CD4-positive, alpha-beta T cell (primary cell): ENCODE results near the gene CKS2. TPM values are rescaled to one million over a fixed set of nuclear protein-coding genes. Genes with fewer than 3 reads are reported as not detected.
A peak's percentile ranks its signal among the peaks of the same experiment; 100 is the strongest.

Experiments
- ATAC-seq: fragments of 200-7000 bp; cut with Tn5 transposase; one replicate; pipeline ENCODE4 v1.10.0; 2022; ENCODE audit warnings: mild to moderate bottlenecking; ENCODE audit not compliant: poor library complexity
- CTCF ChIA-PET: fragments of 350-600 bp; sonication (Branson Sonifier 250); formaldehyde crosslinking; loops from one replicate; lab custom pipeline; 2021; ENCODE audit warnings: antibody characterized with exemption, inconsistent platforms; lab: Charles Lee
- POLR2A ChIA-PET: fragments of 350-600 bp; sonication (Branson Sonifier 250); formaldehyde crosslinking; loops from one replicate; lab custom pipeline; 2021; ENCODE audit warnings: antibody characterized with exemption, inconsistent platforms; lab: Charles Lee
- DNase-seq, 14 experiments: peaks; one replicate each; pipeline ENCODE4 v3.0.0-alpha.2; 2013 to 2020; ENCODE audit warnings: mixed read lengths in 2 of 14
- H3K27ac ChIP-seq, 2 donors: one replicate each; pipeline versions ENCODE4 v1.5.1 to v1.7.0; 2013; ENCODE audit warnings: low read length in 2 of 2, low read depth in 1 of 2, mild to moderate bottlenecking in 1 of 2
- H3K27me3 ChIP-seq, 2 experiments: 1 replicate in 1 of 2; 2 replicates in 1 of 2; pipeline versions ENCODE4 v1.6.1 to v1.7.0; 2013; ENCODE audit warnings: low read length in 2 of 2, control low read depth in 1 of 2, mild to moderate bottlenecking in 1 of 2, moderate library complexity in 1 of 2; ENCODE audit not compliant: insufficient read depth in 2 of 2, control insufficient read depth in 1 of 2
- H3K36me3 ChIP-seq: one replicate; pipeline ENCODE4 v1.6.1; 2013; ENCODE audit warnings: low read length, control low read depth; ENCODE audit not compliant: insufficient read depth
- H3K4me1 ChIP-seq: one replicate; pipeline ENCODE4 v1.6.1; 2013; ENCODE audit warnings: low read length, control low read depth; ENCODE audit not compliant: insufficient read depth
- H3K4me3 ChIP-seq: one replicate; pipeline ENCODE4 v1.5.1; 2013; ENCODE audit warnings: mild to moderate bottlenecking, low read length, moderate library complexity
- H3K9me3 ChIP-seq, 2 experiments: 1 replicate in 1 of 2; 2 replicates in 1 of 2; pipeline versions ENCODE4 v1.6.1 to v1.7.0; 2013; ENCODE audit warnings: low read length in 2 of 2, mild to moderate bottlenecking in 2 of 2, control low read depth in 1 of 2, moderate library complexity in 1 of 2; ENCODE audit not compliant: control insufficient read depth in 1 of 2, insufficient read depth in 1 of 2
- H3K27ac Mint-ChIP-seq: one replicate; pipeline ENCODE4 v1.8.0; 2020; ENCODE audit warnings: mixed read lengths
- H3K27me3 Mint-ChIP-seq: one replicate; pipeline ENCODE4 v1.8.0; 2021; ENCODE audit warnings: mixed read lengths
- H3K36me3 Mint-ChIP-seq: one replicate; pipeline ENCODE4 v1.8.0; 2021; ENCODE audit warnings: low read depth, mixed read lengths
- H3K4me1 Mint-ChIP-seq: one replicate; pipeline ENCODE4 v1.8.0; 2021; ENCODE audit warnings: low read depth, mixed read lengths
- H3K4me3 Mint-ChIP-seq: one replicate; pipeline ENCODE4 v1.8.0; 2020; ENCODE audit warnings: mild to moderate bottlenecking, mixed read lengths
- H3K9me3 Mint-ChIP-seq: one replicate; pipeline ENCODE4 v1.8.0; 2020; ENCODE audit warnings: mixed read lengths
- intact Hi-C, 2 experiments: fragments of 100-400 bp; cut with DNase I in 1 of 2; cut with micrococcal nuclease in 1 of 2; formaldehyde crosslinking; loops; one replicate each; pipeline versions ENCODE4 v1.15.1 to v1.9.0; 2023 to 2025; cut with DNase I, micrococcal nuclease
- microRNA-seq: library from miRNA; unstranded; fragments of <30 nt; microRNA quantifications from one replicate; pipeline ENCODE4 v1.2.0, GENCODE V29; 2021; ENCODE audit warnings: borderline microRNAs expressed, borderline replicate concordance
- total RNA-seq, 174 experiments: library from RNA in 2 of 174; stranded (reverse) in 2 of 174; gene quantifications; one replicate each; pipeline ENCODE4 v1.2.3 and lab custom pipeline; 2021 to 2026
- TF ChIP-seq, protein P1 (sequence below): fragments of 200-600 bp; IDR thresholded peaks from one replicate; pipeline ENCODE4 v1.8.0; 2022; ENCODE audit warnings: antibody characterized with exemption, mild to moderate bottlenecking

CKS2 gene
- total RNA-seq, 2 experiments from 2014 or later = 5.6 to 6.9 TPM

DNA sequence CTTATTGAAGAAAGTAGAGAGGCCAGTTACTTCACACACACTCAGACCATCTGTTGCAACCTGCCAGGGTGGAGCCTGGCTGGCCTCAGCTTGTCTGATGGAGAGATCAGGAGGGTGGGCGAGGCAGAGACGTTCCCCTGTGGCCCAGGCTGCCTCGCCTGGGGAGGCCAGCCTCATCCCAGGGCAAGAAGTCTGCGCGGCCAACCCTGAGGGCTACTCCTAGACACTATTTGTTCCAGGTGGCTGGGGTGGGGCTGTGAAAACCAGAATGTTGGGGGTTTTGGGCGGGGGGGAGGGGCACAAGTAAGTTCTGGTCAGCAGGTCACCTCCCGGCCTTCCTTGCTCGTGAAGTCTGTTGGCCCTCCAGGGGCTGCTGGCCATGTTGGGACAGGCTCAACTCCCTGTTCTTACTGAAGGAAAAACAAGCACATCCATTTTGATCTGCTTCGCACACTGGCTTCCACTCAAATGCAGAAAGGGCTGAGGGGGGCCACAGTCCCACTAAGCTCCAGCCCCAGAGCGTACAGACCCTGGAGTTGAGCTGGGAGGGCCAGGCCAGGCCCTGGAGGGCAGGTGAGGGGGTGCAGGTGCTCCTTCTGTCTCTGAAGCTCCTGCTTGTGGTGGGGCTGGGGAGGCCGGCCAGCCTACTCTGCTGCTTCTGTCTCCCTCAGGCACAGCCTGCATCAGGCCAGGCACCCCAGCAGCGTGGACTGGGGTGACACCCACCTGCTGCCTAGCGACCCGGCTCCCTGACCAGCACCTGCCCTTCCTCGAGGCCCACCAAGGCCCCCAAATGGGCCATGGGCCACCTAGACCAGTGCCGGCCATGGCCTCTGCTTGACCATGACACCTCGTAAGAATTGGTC, 53.9 kb downstream of the CKS2 start:
- peaks cover 38% of the 10 kb centered on the region for H3K36me3 ChIP-seq
- no peaks in the 10 kb centered on the region for H3K27me3 Mint-ChIP-seq
- peaks cover 32% of the 10 kb centered on the region for H3K36me3 Mint-ChIP-seq
- ChIA-PET CTCF (no interaction called here), POLR2A (no interaction called here)
- peaks cover 10% of the 10 kb centered on the region for H3K4me1 ChIP-seq
- no peak overlapping the region for H3K27ac ChIP-seq
- TF ChIP-seq, protein P1, sequence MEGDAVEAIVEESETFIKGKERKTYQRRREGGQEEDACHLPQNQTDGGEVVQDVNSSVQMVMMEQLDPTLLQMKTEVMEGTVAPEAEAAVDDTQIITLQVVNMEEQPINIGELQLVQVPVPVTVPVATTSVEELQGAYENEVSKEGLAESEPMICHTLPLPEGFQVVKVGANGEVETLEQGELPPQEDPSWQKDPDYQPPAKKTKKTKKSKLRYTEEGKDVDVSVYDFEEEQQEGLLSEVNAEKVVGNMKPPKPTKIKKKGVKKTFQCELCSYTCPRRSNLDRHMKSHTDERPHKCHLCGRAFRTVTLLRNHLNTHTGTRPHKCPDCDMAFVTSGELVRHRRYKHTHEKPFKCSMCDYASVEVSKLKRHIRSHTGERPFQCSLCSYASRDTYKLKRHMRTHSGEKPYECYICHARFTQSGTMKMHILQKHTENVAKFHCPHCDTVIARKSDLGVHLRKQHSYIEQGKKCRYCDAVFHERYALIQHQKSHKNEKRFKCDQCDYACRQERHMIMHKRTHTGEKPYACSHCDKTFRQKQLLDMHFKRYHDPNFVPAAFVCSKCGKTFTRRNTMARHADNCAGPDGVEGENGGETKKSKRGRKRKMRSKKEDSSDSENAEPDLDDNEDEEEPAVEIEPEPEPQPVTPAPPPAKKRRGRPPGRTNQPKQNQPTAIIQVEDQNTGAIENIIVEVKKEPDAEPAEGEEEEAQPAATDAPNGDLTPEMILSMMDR = no peak
- no peaks in the 10 kb centered on the region for H3K27me3 ChIP-seq
- H3K27ac Mint-ChIP-seq = peak overlapping the region; percentile 36
- H3K4me3 Mint-ChIP-seq = no peak overlapping the region
- no peak overlapping the region for H3K4me3 ChIP-seq
- H3K4me1 Mint-ChIP-seq = peaks cover 16% of the 10 kb centered on the region
- ATAC-seq (no peak), DNase-seq (peak in 1 of 14 experiments; percentile 31)
- intact Hi-C loops = no loop called here
- no peaks in the 10 kb centered on the region for H3K9me3 Mint-ChIP-seq
- no peaks in the 10 kb centered on the region for H3K9me3 ChIP-seq

DNA sequence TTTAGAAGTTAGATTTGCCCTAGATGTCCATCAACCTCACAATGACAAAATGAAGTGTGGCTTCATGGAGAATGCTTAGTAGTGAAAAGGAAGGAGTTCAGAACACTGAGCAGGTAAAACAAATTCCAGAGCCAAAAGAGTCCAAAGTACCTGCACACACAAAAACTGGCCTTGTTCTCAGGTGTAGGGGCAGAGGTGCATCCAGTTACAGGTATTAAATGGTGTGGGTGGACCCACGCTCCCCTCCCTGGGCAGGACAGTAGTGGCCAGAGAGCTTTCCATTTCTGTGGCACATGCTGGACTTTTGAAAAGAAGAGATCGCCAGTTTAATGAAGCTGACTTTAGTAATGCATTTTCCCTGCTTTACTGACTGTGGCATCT, 54.5 kb downstream of the CKS2 start:
- ChIA-PET CTCF (no interaction called here), POLR2A (no interaction called here)
- Mint-ChIP-seq H3K4me3 (no peak overlapping the region), H3K27me3 (no peaks in the 10 kb centered on the region), H3K36me3 (peaks cover 26% of the 10 kb centered on the region), H3K9me3 (no peaks in the 10 kb centered on the region), H3K27ac (peak overlapping the region; percentile 36), H3K4me1 (peaks cover 14% of the 10 kb centered on the region)
- ATAC-seq (no peak), DNase-seq (no peak)
- Histone ChIP-seq H3K27me3 (no peaks in the 10 kb centered on the region), H3K36me3 (peaks cover 36% of the 10 kb centered on the region), H3K27ac (no peak overlapping the region), H3K4me3 (no peak overlapping the region), H3K4me1 (peaks cover 10% of the 10 kb centered on the region), H3K9me3 (no peaks in the 10 kb centered on the region)
- TF ChIP-seq, protein P1 = no peak
- intact Hi-C loops = no loop called here

Small RNA genes within 50 kb of the gene (microRNA-seq; reads per million reads assigned to microRNA genes)
- not detected for gene MIR3153

Other genes starting within 250 kb of the CKS2 start
- not detected for gene SHC3, start 132.4 kb upstream of the CKS2 start, total RNA-seq
- 100 to 1,000 TPM; 109 to 112 TPM for gene SECISBP2, start 7.3 kb downstream of the CKS2 start, total RNA-seq
- 100 to 1,000 TPM; 399 to 430 TPM for gene SEMA4D, start 186.9 kb downstream of the CKS2 start, total RNA-seq